Smooth muscle cell (in vitro differentiated cells): ENCODE measurements around the gene FGFBP1. TPM values are rescaled to one million over a fixed set of nuclear protein-coding genes. Genes with fewer than 3 reads are reported as not detected.

Source experiments
- DNase-seq: peaks from one replicate; lab custom pipeline; 2025; ENCODE audit not compliant: unreplicated experiment; lab: John Stamatoyannopoulos, UW
- H2AFZ ChIP-seq: fragments of 200-600 bp; sonication (generic); 2 replicates; pipeline ENCODE4 v1.6.0; 2016; ENCODE audit warnings: antibody characterized with exemption, low read depth, mild to moderate bottlenecking
- H3F3A ChIP-seq: fragments of 200-600 bp; sonication (generic); 2 replicates; pipeline ENCODE4 v1.6.0; 2017; ENCODE audit warnings: antibody characterized with exemption, low read depth
- H3K27ac ChIP-seq: fragments of 200-600 bp; sonication (generic); 2 replicates; pipeline ENCODE4 v1.5.1; 2016; ENCODE audit warnings: low read depth, mild to moderate bottlenecking
- H3K27me3 ChIP-seq: fragments of 200-600 bp; sonication (generic); 2 replicates; pipeline ENCODE4 v1.6.1; 2016; ENCODE audit warnings: low read depth, mild to moderate bottlenecking
- H3K36me3 ChIP-seq: fragments of 200-600 bp; sonication (generic); 2 replicates; pipeline ENCODE4 v1.5.1; 2016; ENCODE audit warnings: low read depth
- H3K4me1 ChIP-seq: fragments of 200-600 bp; sonication (generic); 2 replicates; pipeline ENCODE4 v1.5.1; 2016; ENCODE audit warnings: low read depth
- H3K4me2 ChIP-seq: fragments of 200-600 bp; sonication (generic); 2 replicates; pipeline ENCODE4 v1.6.0; 2016; ENCODE audit warnings: mild to moderate bottlenecking
- H3K4me3 ChIP-seq: fragments of 200-600 bp; sonication (generic); 2 replicates; pipeline ENCODE4 v1.5.1; 2016; ENCODE audit warnings: mild to moderate bottlenecking
- H3K79me2 ChIP-seq: fragments of 200-600 bp; sonication (generic); 2 replicates; pipeline ENCODE4 v1.6.0; 2016; ENCODE audit warnings: low read depth, mild to moderate bottlenecking
- H3K9ac ChIP-seq: fragments of 200-600 bp; sonication (generic); 2 replicates; pipeline ENCODE4 v1.6.0; 2016; ENCODE audit warnings: low read depth
- H3K9me3 ChIP-seq: fragments of 200-600 bp; sonication (generic); replicated peaks from 2 replicates; pipeline ENCODE4 v1.5.1; 2016; ENCODE audit warnings: low read depth
- H4K20me1 ChIP-seq: fragments of 200-600 bp; sonication (generic); 2 replicates; pipeline ENCODE4 v1.6.0; 2016; ENCODE audit warnings: low read depth
- CTCF ChIP-seq: fragments of 200-600 bp; sonication (generic); IDR thresholded peaks from 2 replicates; pipeline ENCODE4 v1.5.1; 2017; ENCODE audit warnings: borderline replicate concordance, mild to moderate bottlenecking, antibody characterized with exemption; ENCODE audit not compliant: insufficient read depth, poor library complexity, severe bottlenecking
- WGBS: methylation state at CpG from one replicate; pipeline ENCODE4 v1.1.7; 2016; ENCODE audit warnings: low lambda C conversion rate; 5-methylcytosine and 5-hydroxymethylcytosine counted together
- polyA plus RNA-seq: library from polyadenylated mRNA; unstranded; fragments of >200 nt; fragmentation: Nextera tagmentation; extraction: Ambion mirVana; gene quantifications from 2 replicates; pipeline ENCODE4 v1.2.1, GENCODE V29; 2016
- total RNA-seq: library from RNA; depleted of rRNA; stranded (reverse); fragments of >200 nt; gene quantifications from 2 replicates; pipeline ENCODE4 v1.2.3, GENCODE V29; 2014

Gene FGFBP1
- total and polyA plus RNA-seq, 2 experiments from 2014 or later = not detected

DNA sequence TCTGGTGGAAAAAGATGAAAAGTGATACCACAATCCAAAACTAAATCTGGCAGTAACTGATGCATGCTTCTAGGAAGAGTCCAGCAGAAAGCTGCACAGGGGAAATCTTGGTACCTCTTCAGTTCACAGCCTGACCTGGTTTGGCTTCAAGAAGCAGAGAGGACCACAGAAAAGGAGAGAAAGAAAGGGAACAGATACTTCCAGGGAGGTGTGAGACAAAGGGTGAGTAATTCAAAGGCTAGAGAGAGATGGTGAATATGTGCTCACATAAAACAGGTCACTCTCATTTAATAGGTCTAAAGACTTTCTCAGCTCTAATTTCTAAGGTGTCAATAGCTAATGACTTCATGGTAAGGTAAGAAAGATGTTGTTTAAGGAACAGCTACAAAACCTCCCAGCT lies 13.2 kb upstream of the FGFBP1 start:
- no peaks in the 10 kb centered on the region for H3K4me1 ChIP-seq
- H3K4me2 ChIP-seq = no peak overlapping the region
- H4K20me1 ChIP-seq = no peaks in the 10 kb centered on the region
- no peak overlapping the region for H2AFZ ChIP-seq
- H3K79me2 ChIP-seq = no peaks in the 10 kb centered on the region
- H3K36me3 ChIP-seq = no peaks in the 10 kb centered on the region
- no peak overlapping the region for H3K4me3 ChIP-seq
- no peaks in the 10 kb centered on the region for H3F3A ChIP-seq
- no peak overlapping the region for H3K27ac ChIP-seq
- H3K27me3 ChIP-seq = no peaks in the 10 kb centered on the region
- no peaks in the 10 kb centered on the region for H3K9me3 ChIP-seq
- no peak overlapping the region for H3K9ac ChIP-seq
- DNase-seq = no peak
- TF ChIP-seq CTCF = no peak

GRCh38 chr4:15948826-15949225 lies 10.3 kb upstream of the FGFBP1 start:
- Histone ChIP-seq H3K36me3 (no peaks in the 10 kb centered on the region), H3F3A (no peaks in the 10 kb centered on the region), H3K9me3 (no peaks in the 10 kb centered on the region), H3K4me3 (no peak overlapping the region), H3K79me2 (no peaks in the 10 kb centered on the region), H3K4me2 (no peak overlapping the region), H4K20me1 (no peaks in the 10 kb centered on the region), H3K9ac (no peak overlapping the region), H3K27ac (no peak overlapping the region), H3K4me1 (no peaks in the 10 kb centered on the region), H2AFZ (no peak overlapping the region), H3K27me3 (no peaks in the 10 kb centered on the region)
- no peak for DNase-seq
- 93% methylated on average over 9 of the region's 9 CpGs for WGBS
- TF ChIP-seq CTCF = no peak

GRCh38 chr4:15947684-15948083 lies 9.1 kb upstream of the FGFBP1 start:
- DNase-seq = no peak
- Histone ChIP-seq H3K27me3 (no peaks in the 10 kb centered on the region), H3K9ac (no peak overlapping the region)

More at GRCh38 chr4:15947684-15948083, 9.1 kb upstream of the FGFBP1 start:
- no peak overlapping the region for H3K27ac ChIP-seq
- H3K4me1 ChIP-seq = no peaks in the 10 kb centered on the region
- H3K4me3 ChIP-seq = no peak overlapping the region
- 89% methylated on average over 8 of the region's 8 CpGs for WGBS
- H3K79me2 ChIP-seq = no peaks in the 10 kb centered on the region
- H3F3A ChIP-seq = no peaks in the 10 kb centered on the region
- no peaks in the 10 kb centered on the region for H3K36me3 ChIP-seq
- H3K4me2 ChIP-seq = no peak overlapping the region
- H2AFZ ChIP-seq = no peak overlapping the region
- TF ChIP-seq CTCF = no peak
- H3K9me3 ChIP-seq = no peaks in the 10 kb centered on the region
- H4K20me1 ChIP-seq = no peaks in the 10 kb centered on the region
